ENCODE data around the gene DKC1. TPM values are rescaled to one million over a fixed set of nuclear protein-coding genes. Genes with fewer than 3 reads are reported as not detected.
A peak's percentile ranks its signal among the peaks of the same experiment; 100 is the strongest.

Gene DKC1
- polyA plus RNA-seq, 12 donors: 30.7 to 73.0 (median 39.4) TPM; not detected in 1

DNA sequence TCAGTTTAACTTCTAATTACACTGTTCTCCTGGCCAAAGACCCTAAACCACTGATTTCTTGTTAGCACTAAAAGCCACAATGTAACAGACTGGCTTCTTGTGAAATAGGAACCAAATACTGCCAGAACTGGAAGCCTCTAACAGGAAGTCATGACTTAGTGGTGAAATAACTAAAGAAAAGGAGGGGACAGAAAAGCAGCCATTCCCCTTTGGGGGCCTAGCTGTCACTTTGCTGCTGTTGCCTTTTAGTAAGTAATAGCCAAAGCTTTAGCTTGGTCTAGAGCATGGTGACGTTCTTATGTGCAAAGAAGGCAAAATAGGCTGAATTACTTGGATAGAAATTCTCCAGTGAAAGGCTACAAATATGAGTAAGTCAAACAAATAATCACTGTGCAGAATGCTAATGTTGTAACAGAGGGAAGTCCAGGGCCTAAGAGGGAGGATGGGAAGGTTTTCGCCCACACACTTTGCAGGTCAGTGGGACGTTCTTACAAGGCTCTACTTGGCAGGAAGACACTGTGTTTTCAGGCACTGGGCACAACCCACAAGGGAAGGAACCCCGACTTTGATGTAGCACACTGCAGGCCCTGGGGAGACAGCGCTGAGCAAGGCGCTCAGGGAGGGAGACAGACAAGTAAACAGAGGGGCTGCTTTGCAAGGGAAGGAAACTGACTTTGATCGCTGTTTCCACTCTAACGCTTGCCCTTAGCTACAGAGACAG lies 28.4 kb upstream of the DKC1 start:
- no peak for DNase-seq

- peak; percentile 57 for DNase-seq
Measured at GRCh38 chrX:154735695-154736393, 26.8 kb upstream of the DKC1 start.

GRCh38 chrX:154737136-154737535 lies 25.5 kb upstream of the DKC1 start:
- no peak for DNase-seq

GRCh38 chrX:154738011-154738738 lies 24.5 kb upstream of the DKC1 start:
- peak; percentile 79 for DNase-seq

- no peak for DNase-seq
Measured at GRCh38 chrX:154739952-154740465, 22.7 kb upstream of the DKC1 start.

DNA sequence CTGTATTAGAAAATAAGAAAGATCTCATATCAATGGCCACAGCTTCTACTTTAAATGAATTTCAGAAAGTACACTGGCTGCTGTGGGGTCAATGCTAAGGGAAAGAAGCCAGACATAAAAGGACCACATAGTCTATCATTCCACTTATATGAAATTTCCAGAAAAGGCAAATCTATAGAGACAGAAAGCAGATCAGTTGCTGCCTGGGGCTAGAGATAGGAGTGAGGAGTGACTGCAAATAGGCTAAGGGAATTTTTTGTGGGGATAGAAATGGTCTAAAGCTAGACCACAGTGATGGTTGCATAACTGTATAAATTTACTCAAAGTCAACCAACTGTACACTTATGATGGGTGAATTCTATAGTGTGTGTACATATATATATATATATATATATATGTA lies 20.1 kb upstream of the DKC1 start:
- no peak for DNase-seq

DNA sequence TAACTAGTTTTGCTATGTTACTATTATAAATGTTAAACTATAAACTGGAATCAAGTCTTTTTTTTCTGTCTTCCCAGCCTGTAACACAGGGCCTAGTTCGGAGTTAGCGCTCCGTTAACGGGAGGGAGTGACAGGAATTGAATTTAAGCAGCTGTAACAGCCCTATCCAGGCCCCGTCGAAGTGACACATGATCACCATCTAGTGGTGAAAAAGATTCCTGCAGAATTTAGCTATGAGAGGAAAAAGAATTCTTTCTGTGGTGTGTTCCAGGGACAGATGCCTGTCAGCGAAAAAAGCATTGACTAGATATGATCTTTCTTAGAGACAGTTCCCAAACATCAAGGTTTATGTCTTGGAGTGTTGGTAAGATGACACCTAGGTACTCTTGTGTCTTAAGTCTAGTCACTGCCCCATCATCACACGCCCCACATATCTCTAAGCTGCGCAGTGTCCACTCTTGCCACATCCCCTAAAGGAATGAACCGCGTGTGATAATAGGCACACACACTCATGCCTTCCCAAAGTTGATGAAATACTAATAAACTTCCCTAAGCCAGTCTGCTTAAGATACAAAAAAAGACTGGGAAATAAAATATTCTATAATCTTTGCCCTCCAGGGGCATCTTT lies 13.8 kb upstream of the DKC1 start:
- peak; percentile 81 for DNase-seq

DNA sequence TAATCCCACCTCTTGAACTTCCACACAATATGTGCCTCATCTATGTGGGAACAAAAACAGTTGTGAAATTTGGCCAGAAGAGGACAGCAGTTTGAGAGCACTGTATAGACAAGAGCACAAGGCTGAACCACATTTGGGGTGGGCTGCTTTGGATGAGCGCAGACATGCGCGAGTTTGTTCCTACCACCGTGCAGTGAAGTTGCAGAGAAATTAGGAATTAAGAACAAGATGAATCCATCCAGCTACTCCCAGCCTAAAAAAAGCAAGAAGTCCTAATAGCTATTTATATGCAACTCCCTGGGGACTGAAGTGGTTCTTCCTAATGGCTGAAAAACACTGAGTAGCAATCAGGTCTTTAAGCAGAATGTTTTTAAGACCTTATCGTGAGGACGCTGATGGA lies 12.8 kb upstream of the DKC1 start:
- DNase-seq: no peak

- DNase-seq: no peak
Measured at GRCh38 chrX:154750301-154751202, 12.1 kb upstream of the DKC1 start, which contains the start of gene GAB3. TSS of gene GAB3 (minus strand) at chrX:154751077. CDS start at chrX:154751025, 52 bp downstream.

DNA sequence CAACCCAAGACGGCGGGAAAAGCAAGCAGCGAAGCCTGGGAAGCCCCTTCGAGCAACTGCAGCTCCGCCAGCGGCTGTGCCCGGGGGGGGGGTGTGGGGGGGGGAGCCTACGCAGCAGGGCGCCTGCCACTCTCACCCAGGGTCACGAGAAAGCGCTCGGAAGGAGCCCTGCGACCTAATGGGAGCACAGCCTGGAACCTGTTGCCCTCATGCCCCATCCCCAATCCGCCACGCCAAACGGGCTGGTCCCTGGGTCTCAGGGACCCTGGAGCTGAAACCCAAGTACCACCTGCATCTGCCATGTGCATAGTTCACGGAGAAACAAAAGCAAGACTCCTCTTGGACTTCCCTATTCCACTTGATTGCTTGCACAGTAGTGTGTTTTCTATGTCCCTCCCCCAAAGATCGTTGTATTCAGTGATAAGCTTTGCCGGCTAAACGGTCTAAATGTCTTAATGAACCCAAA lies 11.4 kb upstream of the DKC1 start:
- DNase-seq: no peak

DNA sequence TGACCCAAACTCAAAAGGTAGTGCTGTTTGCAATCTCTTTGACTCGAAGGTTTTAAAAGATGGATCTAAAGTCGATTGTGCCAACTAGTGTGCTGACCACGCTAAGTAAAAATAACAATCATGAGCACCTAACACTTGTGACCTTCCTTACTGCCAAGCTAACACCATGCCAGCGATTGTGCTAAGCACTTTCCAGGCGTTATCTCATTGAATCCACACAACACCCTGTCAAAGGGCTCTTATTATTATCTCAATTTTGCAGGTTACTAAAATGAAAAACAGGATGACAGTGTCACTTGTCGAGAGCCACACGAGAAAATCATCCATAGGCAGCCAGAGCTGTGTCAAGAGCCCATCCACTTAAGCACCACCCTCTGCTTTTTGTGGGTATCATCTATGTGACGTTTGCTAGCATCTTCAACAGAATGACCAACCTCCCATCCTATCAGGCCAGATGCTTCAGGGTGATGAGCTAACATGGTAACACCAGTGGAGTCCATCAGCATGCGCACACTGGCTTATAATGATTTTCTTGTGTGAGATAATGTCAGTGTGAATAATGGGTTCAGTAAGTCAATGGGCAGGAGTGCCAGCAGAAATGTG lies 10.9 kb upstream of the DKC1 start:
- no peak for DNase-seq

DNA sequence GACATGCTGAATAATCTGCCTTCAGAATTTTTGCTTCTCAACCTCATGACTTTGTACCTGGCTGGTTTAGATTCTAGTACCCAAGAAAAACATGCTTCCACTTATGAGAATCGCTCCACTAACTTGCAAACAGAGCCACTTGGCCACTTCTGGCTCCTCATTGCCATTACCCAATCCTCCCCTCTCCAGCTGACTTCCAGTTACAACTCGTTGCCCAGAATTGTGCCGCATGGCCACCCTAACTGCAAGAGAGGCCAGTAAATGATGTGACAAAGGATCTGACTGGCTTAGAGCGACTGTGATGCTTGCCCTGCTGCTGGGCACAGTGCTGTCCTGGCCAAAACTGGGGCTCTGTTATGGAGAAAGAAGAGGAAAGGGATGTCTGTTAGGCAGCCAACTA lies 4.0 kb upstream of the DKC1 start:
- DNase-seq: no peak

- DNase-seq: no peak
Measured at GRCh38 chrX:154761977-154762536, 607 bp upstream of the DKC1 start.

- DNase-seq: no peak
Measured at GRCh38 chrX:154774622-154775021, 12.0 kb downstream of the DKC1 start.

- DNase-seq: no peak
Measured at GRCh38 chrX:154775419-154776349, 13.0 kb downstream of the DKC1 start.

DNA sequence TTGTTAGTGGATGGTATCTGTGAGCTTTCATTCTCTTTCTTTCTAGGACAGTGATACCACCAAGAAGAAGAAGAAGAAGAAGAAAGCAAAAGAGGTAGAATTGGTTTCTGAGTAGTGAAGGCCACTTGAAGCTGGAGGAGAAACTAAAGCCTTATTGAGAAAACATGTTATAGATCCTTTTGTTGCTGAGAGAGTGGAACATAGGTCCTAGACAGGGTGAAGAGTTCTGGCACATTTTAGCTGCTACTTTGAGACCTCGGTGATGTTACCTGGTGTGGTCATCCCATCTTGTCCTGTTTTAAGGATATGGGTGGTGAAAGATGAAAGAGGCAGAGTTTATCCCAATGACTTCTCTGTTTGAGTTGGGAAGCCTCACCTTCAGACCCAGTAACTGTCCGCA lies 14.1 kb downstream of the DKC1 start:
- DNase-seq: no peak

DNA sequence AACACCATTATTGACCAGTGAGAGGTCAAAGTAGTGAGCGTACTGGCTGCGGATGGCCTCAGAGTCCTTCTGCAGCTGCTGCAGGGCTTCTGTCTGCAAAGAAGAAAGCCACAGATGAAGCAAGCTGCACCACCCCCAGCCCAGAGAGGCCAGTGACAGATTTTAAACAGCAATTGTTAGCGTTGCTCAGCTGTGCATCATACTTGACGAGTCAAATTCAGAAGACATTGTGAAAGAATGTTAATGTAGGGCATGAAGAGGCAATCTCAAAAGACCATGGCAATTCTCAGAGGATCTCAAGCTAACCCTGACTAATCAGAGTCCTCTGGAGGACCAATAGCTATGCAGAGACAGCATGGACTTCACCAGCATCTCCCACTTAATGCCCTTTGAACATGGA lies 16.6 kb downstream of the DKC1 start:
- no peak for DNase-seq

DNA sequence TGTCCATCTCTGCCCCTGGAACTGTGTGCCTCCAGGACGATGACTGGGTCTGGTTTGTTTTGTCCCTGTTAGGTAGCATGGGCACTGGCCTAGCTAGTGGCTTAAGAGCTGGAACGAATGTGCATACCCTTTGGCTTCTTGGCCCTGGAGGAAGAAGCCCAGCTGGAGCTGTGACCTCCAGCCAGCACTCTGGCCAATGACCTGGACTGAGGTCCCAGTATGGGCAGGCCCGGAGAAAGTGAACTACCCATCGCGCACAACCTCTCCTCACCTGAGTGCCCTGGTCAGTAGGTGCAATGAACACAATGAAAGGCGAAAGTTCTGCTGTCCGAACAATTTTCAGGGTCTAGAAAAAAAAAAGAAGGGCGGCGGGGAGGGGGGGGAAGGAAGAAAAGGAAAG lies 18.3 kb downstream of the DKC1 start:
- no peak for DNase-seq
